Measurements from ENCODE around the gene ARSA. TPM values are rescaled to one million over a fixed set of nuclear protein-coding genes. Genes with fewer than 3 reads are reported as not detected.
"Not testable (repeated sequence)": the region's sequence is repeated elsewhere in the genome, so short reads cannot be mapped to it uniquely, and the experiment has no call there.

ARSA gene
- total RNA-seq, 1 donor from 2014 or later, result 8.4 TPM

GRCh38 chr22:50654664-50655063, 26.7 kb upstream of the ARSA start:
- not testable (repeated sequence) for DNase-seq

DNA sequence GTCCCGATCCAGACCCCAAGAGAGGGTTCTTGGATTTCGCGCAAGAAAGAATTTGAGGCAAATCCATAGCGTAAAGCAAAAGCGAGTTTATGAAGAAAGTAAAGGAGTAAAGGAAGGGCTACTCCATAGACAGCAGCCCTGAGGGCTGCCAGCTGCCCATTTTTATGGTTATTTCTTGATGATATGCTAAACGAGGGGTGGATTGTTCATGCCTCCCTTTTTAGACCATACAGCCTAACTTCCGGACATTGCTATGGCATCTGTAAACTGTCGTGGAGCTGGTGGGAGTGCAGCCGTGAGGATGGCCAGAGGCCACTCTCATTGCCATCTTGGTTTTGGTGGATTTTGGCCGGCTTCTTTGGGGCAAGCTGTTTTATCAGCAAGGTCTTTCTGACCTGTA, 25.3 kb upstream of the ARSA start:
- no peak for DNase-seq

DNA sequence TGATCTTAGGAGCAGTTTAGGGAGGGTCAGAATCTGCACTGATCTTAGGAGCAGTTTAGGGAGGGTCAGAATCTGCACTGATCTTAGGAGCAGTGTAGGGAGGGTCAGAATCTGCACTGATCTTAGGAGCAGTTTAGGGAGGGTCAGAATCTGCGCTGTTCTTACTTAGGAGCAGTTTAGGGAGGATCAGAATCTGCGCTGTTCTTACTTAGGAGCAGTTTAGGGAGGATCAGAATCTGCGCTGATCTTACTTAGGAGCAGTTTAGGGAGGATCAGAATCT, 15.8 kb upstream of the ARSA start:
- DNase-seq, result not testable (repeated sequence)

DNA sequence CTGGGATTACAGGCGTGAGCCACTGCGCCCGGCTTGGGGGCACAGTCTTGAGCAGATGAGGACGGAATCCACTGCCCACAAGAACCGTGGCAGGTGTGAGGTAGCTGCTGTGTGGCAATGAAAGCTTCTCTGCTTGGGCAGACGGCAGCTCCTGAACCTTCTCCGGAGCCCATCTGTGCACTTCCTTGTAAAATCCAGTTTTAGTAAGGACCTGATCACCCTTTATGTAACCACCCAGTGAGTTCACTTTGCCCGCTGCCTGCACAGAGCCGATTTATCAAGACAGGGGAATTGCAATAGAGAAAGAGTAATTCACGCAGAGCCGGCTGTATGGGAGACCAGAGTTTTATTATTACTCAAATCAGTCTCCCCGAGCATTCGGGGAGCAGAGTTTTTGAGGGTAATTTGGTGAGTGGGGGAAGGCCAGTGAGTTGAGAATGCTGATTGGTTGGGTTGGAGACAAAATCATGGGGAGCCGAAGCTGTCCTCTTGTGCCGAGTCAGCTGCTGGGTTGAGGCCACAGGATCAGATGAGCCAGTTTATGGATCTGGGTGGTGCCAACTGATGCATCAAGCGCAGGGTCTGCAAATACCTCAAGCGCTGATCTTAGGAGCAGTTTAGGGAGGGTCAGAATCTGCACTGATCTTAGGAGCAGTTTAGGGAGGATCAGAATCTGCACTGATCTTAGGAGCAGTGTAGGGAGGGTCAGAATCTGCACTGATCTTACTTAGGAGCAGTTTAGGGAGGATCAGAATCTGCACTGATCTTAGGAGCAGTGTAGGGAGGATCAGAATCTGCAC, 15.3 kb upstream of the ARSA start:
- not testable (repeated sequence) for DNase-seq

DNA sequence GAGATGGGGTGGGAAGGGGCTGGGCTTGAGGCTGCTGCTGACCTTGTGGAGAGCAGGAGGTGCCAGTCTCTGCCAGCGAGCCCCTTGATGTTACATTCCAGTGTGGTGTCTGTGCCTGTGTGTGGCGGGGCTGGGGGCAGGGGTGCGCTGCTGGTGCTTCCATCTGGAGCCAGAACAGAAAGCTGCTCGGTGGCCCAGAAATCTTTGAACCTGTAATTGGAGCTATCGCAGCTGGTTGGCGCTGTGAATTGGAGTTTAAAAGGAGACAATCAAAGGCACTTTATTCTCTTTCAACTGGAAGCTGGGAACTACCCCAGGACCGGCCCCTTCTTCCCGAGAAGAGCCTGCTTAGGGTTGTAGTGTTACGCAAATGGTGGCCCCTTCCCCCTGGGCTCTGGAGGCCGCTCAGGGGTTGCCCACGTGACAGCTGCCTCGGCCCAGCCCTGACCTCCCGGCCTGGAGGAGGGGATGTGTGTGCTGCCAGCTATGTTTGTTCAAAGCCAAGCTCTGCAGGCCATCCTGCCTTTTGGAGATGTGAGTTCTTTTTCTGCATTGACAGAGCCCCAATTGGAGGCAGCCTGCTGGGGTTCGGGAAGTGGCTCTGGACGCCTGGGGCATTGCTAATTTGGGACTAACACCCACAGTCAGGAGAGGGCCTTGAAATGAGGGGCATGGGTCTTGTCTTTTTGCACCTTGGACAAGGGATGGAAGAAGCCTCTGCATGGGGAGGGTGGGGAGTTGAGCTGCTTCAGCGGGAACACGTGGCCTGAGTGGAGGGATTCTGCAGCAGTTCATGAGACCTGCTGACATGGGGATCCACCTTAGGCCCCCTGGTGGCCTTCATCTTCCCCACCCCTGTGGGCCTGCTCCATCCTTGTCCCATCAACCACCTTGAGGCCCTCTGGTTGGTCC, 14.0 kb upstream of the ARSA start:
- peak; percentile 48 for DNase-seq

DNA sequence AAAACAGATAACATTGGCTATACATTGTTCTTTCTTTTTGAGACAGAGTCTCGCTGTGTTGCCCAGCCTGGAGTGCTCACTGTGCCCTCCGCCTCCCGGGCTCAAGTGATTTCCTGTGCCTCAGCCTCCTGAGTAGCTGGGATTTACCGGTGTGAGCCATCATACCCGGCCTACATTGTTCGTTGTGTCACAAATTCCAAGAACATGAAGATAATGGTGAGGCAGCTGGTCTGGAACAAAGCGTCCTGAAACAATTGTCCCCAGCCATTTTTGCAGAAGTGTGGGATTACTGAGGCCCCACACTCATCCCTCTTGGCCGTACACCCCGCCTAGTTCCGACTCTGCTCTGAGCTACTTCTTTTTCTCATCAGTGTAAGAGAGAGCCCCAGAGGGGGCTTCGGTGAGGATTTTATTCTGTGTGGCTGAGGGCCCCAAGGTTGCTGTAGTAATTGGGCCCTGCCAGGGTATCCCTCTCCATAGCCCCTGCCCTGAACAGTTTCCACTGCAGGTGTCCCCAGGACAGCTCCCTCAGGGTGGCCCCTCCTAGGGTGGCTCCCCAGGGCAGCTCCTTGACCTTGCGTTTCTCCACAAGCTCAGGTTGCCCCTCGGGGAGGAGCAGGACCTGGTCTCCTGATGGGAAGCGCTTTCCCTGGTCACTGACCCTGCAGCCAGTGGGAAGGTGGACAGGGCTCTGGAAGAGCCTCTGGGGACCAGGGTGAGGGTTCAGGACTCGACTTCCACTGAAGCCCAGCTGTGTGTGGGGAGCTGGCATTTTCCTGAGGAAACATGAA, 13.1 kb upstream of the ARSA start:
- DNase-seq, result no peak

DNA sequence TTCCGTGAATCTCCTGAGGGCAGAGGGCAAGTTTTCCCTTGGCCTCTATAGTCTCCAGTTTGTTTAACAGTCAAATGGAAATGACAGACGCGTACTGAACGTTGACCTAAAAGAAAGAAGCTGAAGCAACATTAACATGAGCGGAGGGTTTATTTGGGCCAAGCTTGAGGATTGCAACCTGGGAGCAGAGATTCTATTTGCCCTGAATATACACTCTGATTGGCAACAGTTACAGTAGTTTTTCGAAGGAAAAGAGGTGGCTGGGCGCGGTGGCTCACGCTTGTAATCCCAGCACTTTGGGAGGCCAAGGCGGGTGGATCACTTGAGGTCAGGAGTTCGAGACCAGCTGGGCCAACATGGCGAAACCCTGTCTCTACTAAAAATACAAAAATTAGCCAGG, 12.3 kb upstream of the ARSA start:
- DNase-seq, result not testable (repeated sequence)

- DNase-seq, result no peak
Observed at GRCh38 chr22:50635591-50635990, 7.6 kb upstream of the ARSA start.

GRCh38 chr22:50633771-50634170, 5.8 kb upstream of the ARSA start:
- DNase-seq, result no peak

DNA sequence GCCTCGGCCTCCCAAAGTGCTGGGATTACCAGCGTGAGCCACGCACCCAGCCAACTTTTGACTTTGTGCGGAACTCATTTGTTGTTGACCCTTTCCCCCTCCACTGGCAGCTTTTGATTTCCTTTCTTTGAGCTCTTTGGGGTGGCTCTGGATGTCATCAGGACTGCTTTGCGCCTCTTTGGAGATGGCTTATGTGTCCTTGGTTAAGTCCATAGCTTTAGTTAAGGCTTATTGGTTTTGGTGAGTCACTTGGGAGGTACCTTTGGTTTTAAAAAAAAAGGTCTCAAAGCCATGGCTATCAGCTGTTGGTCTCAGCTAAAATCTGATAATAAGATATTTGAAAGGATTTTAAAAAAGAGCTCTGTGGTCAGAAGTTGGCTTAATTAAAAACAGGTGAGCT, 5.1 kb upstream of the ARSA start:
- DNase-seq, result no peak

DNA sequence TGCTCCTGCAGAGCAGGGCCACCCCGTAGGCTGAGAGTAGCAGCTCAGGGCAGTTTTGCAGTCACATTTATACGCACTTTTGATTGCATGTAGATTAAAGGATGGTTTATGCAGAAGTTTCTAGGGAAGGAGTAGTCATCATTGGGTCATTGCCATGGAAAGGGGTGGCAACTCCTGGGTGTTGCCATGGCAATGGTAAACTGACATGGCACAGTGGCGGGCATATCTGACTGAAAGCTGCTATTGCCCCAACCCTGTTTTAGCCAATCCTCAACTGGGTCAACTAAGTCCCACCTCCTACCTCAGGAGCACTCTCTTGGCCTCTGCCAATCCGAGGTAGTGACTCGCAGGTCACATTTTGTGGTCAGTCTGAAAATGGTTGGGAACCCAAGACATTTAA, 2.4 kb upstream of the ARSA start:
- no peak for DNase-seq

- DNase-seq, result no peak
Observed at GRCh38 chr22:50628543-50629134, 687 bp upstream of the ARSA start.

GRCh38 chr22:50626850-50627641, 906 bp downstream of the ARSA start:
- DNase-seq, result no peak

GRCh38 chr22:50626314-50626849, 1.6 kb downstream of the ARSA start:
- no peak for DNase-seq

DNA sequence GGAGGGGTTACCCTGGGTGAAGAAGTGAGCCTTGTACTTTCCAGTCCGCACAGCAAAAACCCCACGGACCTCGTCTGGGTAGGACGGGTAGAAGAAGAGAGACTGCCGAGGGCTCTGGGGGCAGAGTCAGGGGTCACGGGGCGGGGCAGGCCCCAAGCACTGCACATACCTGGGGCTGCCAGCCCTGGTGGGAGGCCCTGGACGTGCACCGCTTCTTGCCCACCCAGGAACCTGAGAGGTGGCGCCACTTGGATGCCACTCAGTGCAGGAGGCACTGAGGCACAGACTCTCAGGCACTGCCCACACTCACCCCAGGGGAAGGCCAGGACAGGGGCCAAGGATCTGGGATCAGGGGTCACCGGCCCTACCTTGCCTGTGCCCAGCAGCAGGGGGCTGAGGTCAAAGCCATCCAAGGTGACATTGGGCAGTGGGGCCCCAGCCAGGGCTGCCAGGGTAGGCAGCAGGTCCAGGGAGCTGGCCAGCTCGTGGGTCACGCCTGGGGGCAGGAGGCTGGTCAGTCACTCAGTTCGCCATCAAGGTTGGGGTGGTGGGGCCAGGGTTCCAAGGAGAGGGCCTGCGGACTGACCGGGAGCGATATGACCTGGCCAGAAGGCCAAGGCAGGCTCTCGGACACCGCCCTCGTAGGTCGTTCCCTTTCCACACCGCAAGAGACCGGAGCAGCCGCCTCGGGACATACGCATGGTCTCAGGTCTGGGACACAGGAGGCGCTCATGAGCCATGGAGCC, 2.2 kb downstream of the ARSA start:
- no peak for DNase-seq

DNA sequence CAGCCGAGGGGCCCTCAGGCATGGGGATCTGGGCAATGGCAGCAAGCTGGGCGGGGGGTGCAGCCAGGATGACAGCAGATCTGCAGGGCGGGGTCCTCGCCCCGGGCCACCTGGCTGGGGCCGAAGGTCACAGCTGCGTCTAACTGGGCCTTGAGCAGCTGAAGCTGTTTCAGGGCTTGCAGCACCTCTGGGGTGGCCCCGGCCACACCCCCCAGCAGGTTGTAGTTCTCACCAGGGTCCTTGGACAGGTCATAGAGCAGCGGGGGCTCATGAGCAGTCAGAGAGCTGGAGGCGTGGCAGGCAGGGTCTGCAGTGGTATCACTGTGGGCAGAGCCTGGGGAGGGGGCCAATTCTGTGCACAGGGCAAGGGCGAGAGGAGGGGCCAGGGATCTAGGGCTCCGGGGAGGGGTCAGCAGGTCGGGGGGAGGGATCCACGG, 2.8 kb downstream of the ARSA start:
- DNase-seq, result no peak

DNA sequence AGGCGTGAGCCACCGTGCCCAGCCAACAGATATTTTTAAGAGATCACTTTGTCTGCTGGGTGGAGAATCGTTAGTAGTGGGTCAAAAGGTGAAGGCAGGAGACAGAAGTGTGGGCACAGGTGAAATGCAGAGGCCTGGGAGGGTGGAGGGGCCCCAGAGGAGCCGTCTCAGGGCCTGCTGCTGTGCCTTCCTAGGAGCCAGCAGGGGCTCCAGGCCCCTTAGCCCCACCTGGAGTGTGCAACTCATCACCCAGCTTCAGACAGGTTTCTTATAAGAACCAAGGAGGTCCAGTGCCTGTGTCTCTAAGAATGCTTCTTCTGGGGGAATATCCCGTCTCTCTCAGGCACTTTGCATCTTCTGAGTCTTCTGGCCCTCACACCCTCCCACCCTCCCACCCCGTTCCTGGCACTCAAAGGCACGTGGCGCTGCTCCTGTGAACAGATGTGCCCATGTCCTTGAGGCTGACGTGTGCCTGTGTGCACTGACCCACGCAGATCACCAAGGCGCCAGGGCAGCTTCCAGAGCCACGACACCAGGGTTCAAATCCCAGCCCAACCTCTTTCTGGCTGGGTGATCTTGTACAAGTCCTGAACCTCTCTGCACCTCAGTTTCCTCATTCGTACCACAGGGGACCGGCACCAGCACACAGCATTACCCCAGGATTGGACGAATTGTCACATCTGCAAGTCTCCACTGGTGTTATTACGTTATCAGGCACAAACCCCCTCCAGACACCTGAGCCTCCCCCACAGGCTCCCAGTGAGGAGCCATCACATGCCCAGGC, 3.4 kb downstream of the ARSA start:
- DNase-seq, result no peak

DNA sequence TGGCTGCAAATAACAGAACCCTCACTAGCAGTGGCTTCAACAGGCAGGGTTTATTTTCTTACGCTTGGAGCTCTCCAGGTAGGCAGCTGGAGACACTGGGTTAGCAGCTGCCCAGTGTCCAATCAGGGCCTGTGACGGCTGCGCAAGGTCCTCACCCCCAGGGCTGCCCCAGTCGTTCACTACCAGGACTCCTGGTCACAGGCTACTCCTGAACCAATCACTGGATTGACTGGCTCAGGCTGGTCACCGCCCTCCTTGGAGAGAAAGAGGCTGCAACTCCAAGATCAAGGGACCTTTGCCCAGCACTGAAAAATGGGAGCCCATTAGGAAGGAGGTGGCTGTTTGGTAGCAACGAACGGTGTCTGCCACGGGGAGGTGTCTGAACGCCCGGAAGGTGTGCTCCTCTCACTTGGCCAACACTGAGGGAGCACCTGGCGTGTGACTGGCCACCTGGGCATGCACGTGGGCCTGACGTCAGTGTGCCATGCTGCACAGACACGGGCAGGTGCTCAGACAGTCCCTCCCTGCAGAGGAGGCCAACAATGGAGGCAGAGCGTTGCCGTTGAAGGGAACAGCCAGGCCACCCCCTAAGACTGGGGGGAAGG, 5.1 kb downstream of the ARSA start:
- DNase-seq, result no peak

Measured in skin of body (tissue), 2 donors.